ENCODE results near the gene COMP. TPM values are rescaled to one million over a fixed set of nuclear protein-coding genes. Genes with fewer than 3 reads are reported as not detected.
A peak's percentile ranks its signal among the peaks of the same experiment; 100 is the strongest.

COMP gene
- polyA plus RNA-seq, 6 donors from 2014 or later, result 0.36 TPM; not detected in 5

DNA sequence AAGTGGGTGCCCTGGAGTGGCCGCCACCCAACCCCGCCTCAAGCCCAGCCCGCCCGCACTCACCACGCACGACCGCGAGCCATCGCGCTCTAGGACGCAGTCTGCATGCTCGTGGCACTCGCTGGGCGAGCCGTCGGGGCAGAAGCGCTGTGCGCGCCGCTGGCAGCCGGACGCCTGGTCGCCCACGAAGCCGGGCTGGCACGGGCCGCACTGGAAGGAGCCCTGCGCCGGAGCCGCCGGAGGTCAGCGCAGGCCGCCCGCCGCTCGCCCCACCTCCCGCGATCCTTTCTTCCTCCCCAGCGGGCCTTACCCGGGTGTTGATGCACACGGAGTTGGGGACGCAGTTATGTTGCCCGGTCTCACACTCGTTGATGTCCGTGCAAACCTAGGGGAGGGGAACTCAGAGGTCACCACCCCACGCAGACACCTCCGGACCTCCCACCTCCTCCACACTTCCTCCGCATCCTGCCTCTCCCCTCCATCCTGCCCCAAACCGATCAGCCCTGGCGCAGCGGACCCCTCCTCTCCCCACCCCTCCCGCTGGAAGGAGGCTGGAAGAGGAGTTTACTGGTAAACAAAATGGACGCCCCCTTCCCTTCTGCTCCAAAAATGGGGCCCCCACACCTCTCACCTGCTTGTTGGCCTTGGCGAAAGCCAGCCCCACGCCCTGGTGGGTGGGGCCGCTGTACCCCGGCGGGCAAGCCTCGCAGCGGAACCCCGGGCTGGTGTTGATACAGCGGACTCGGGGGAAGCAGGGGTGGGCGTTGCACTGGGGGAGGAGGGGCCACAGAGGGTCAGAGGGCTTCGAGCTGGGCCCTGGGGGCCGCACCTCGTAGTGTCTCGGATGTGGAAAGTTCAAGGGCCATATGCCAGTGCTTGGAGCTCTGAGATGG lies 2.3 kb downstream of the COMP start:
- peaks cover 37 to 88% (median 79%) of the 10 kb centered on the region in 3 donors for H3K27me3 Mint-ChIP-seq
- peaks cover 0 to 8% (median 0%) of the 10 kb centered on the region in 7 donors for H3K9me3 Mint-ChIP-seq
- no peak for DNase-seq
- H3K4me1 Mint-ChIP-seq, result peaks cover 47 to 62% (median 53%) of the 10 kb centered on the region in 3 donors
- peak overlapping the region in 4 of 6 donors; percentile 61 to 79 (median 66) for H3K27ac Mint-ChIP-seq
- peak overlapping the region; percentile 77 to 95 (median 91) for H3K4me3 Mint-ChIP-seq
- H3K36me3 Mint-ChIP-seq, result peaks cover 0 to 9% of the 10 kb centered on the region in 2 donors
- ATAC-seq (ENCODE audit: low read depth in 2 of 2), result no peak

DNA sequence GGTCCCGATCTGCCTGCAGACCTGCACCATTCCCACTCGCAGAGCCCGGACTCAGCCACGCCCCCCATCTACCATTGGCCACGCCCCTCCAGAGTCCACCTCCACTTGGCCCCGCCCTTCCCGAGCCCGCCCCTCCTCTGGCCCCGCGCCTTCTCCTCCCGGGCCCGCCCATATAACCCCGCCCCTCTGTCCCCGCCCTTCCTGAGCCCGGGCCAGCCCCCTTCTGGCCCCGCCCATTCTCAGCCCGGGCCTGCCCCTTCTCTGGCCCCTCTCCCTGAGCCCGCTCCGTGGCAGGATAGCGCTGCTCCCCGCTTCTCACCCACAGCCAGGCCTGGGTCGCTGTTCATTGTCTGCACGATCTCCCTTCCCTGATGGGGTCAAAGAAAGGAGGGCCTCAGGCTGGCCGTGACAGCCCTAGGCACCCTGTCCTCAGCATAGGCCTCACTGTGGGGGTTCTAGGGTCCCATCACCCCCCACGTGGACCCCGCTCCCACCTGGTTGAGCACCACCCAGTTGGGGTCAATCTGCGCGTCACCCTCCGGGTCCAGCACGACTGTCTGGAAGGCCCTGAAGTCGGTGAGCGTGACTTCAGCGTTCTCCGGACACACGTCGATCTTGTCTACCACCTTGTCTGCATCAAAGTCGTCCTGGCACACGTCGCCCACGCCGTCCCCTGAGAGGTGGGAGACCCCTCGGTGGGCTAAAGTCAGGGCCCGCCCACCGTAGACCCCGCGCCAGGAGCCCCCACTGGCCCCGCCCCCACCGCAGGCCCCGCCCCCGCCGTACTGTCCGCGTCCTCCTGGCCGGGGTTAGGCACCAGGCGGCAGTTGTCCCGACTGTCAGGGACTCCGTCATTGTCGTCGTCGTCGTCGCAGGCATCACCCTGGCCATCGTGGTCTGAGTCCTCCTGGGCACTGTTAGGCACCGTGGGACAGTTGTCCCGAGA lies 5.7 kb downstream of the COMP start:
- Mint-ChIP-seq H3K36me3 (peaks cover 0 to 6% of the 10 kb centered on the region in 2 donors), H3K9me3 (peaks cover 0 to 2% (median 0%) of the 10 kb centered on the region in 7 donors), H3K27ac (peak overlapping the region in 1 of 6 donors; percentile 74), H3K4me3 (peak overlapping the region; percentile 8 to 70 (median 60)), H3K4me1 (peaks cover 49 to 66% (median 54%) of the 10 kb centered on the region in 3 donors), H3K27me3 (peaks cover 24 to 63% (median 62%) of the 10 kb centered on the region in 3 donors)
- DNase-seq (peak; percentile 24), ATAC-seq (ENCODE audit: low read depth in 2 of 2) (peak; percentile 36 to 44)

DNA sequence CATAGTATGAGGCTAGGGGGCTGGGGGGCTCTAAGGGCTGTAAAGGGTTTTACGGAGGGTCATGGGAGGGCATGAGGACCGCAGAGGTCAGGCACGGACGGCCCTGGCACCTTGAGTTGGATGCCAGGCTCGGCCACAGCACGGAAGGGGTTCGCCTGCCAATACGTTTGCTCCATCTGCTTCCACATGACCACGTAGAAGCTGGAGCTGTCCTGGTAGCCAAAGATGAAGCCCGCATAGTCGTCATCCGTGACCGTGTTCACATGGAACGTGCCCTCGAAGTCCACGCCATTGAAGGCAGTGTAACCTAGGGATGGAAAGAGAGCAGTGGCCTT lies 6.4 kb downstream of the COMP start:
- H3K36me3 Mint-ChIP-seq, result no peaks in the 10 kb centered on the region
- H3K9me3 Mint-ChIP-seq, result peaks cover 0 to 1% (median 0%) of the 10 kb centered on the region in 7 donors
- ATAC-seq (ENCODE audit: low read depth in 2 of 2) (no peak), DNase-seq (no peak)
- H3K4me1 Mint-ChIP-seq, result peaks cover 42 to 59% (median 49%) of the 10 kb centered on the region in 3 donors
- peak overlapping the region in 1 of 8 donors; percentile 23 for H3K4me3 Mint-ChIP-seq
- peaks cover 19 to 56% (median 55%) of the 10 kb centered on the region in 3 donors for H3K27me3 Mint-ChIP-seq
- H3K27ac Mint-ChIP-seq, result peak overlapping the region in 2 of 6 donors; percentile 21 to 44

DNA sequence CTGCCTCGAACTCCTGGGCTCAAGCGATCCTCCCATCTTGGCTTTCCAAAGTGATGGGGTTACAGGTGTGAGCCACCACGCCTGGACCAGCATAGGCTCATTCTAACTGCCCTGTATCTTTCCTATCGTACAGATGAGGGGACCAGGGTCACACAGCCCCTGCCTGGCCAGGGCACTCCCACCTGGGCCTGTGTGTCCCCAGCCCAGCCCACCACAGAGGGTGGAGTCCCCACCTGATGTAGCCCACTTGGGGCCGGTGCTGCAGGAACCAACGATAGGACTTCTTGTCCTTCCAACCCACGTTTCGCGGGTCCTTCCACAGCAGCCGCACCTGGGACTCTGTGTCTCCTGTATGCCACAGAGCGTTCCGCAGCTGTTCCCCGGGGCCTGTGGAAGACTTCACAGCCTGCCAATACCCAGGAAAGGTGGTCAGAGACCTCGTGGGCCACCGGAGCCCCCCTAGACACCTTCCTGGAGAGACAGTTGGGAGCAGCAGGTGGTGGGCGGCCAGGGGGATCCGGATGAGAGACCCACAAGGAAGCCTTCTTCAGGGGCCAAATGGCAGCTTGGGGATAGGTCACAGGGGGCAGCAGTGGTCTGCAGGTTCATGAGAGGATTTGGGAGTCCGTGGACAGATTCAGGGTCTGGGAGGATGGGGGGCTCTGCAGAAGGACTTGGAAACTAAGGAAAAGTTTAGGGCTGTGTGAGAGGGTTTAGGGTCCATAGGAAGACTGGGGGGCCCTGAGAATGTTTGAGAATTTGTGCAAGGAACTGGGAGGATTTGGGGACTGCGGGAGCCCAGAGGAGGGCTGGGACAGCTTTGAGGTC lies 6.9 kb downstream of the COMP start:
- Mint-ChIP-seq H3K9me3 (peaks cover 0 to 1% (median 0%) of the 10 kb centered on the region in 7 donors), H3K4me3 (peak overlapping the region in 2 of 8 donors; percentile 23 to 30), H3K27me3 (peaks cover 16 to 51% (median 49%) of the 10 kb centered on the region in 3 donors), H3K4me1 (peaks cover 37 to 54% (median 43%) of the 10 kb centered on the region in 3 donors), H3K27ac (peak overlapping the region in 2 of 6 donors; percentile 21 to 41), H3K36me3 (no peaks in the 10 kb centered on the region)
- ATAC-seq (ENCODE audit: low read depth in 2 of 2) (no peak), DNase-seq (no peak)

DNA sequence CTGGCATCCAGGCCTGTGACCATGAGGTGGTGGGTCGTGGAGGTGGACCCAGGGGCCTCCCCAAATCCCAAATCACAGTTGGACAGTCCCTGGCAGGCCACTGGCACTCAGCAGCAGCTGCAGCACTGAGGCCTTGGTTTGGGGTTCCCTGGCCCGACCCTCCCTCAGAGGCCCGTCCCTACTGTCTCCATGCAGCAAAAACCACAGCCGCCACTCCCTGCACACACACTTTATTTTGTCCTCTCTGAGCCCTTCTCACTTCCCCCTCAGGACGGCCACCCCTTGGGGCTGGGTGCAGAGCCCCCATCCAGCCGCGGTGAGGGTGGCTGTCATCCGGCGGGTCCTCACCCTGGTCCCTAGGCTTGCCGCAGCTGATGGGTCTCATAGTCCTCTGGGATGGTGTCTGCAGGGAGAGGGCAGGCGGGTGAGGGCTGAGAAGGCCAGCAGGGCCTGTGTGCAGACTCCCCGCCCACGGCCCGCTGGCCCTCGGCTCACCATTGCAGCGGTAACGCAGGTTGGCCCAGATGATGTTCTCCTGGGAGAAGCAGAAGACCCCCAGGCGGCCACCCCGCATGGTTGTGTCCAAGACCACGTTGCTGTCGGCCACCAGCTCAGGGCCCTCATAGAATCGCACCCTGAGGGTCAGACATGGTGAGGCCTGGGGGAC lies 8.4 kb downstream of the COMP start:
- Mint-ChIP-seq H3K36me3 (no peaks in the 10 kb centered on the region), H3K27ac (peak overlapping the region in 2 of 6 donors; percentile 79 to 83), H3K27me3 (peaks cover 13 to 38% (median 36%) of the 10 kb centered on the region in 3 donors), H3K4me3 (no peak overlapping the region), H3K9me3 (peaks cover 0 to 1% (median 0%) of the 10 kb centered on the region in 7 donors), H3K4me1 (peaks cover 30 to 42% (median 34%) of the 10 kb centered on the region in 3 donors)
- DNase-seq, result no peak
- ATAC-seq (ENCODE audit: low read depth in 2 of 2), result no peak

DNA sequence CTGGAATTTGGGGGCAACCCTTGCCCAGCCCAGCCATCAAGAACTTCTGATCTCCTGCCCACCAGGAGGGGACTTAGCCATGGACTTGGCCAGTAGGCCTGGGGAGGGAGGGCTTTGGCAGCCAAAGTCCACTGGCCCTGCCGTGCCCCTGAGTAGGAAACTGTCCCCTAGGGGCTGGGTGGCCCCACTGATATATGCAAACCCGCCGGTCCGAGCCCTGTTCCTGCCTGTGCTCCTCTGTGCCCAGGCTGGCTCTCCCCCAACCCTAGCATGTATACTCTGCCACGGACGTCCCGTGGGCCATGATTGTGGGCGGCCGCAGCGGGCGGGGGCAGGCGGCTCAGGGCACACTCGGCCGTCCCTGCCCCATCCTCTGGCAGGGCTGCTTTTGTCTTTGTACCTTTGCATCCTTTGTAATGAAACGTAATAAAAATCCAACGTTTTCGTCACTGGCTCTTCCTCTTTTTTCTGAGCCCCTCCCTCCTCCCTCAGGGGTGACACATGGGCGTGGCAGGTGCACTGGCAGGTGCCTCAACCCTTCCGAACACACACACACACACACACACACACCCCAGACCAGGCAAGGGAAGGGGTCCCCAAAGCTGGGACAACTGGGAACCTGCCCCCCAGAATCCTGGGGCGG lies 9.1 kb downstream of the COMP start:
- no peak overlapping the region for H3K4me3 Mint-ChIP-seq
- H3K27me3 Mint-ChIP-seq, result peaks cover 6 to 31% (median 29%) of the 10 kb centered on the region in 3 donors
- ATAC-seq (ENCODE audit: low read depth in 2 of 2) (peak; percentile 33 to 48), DNase-seq (no peak)
- H3K27ac Mint-ChIP-seq, result peak overlapping the region in 2 of 6 donors; percentile 79
- H3K9me3 Mint-ChIP-seq, result peaks cover 0 to 1% (median 0%) of the 10 kb centered on the region in 7 donors
- no peaks in the 10 kb centered on the region for H3K36me3 Mint-ChIP-seq
- peaks cover 23 to 35% (median 27%) of the 10 kb centered on the region in 3 donors for H3K4me1 Mint-ChIP-seq

DNA sequence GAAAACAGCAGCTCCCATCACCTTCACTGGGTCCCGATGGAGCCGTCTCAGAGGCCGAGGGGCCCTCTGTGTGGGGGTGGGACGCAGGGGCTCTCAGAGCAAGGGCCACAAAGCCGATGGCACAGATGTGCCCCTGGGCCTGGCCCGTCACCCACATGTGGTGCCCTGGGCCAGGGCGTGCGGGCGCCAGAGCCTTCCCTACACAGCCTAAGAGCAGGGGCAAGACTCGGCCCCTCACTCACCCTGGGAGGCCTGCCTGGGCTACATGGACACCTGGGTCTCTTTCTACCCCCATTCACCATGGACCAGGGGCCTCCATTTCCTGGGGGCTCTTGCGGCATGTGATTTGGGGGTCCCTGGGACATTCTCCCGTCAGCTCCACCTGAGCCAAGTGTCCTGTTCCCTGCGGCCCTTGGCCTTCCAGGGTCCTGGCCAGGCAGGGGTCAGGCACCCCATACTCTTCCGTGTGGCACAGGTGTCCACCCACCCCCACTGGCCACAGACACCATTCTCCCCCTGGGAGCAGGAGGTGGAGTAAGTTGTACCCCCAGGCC lies 10.0 kb downstream of the COMP start:
- Mint-ChIP-seq H3K27me3 (peaks cover 3 to 22% (median 22%) of the 10 kb centered on the region in 3 donors), H3K4me3 (no peak overlapping the region), H3K9me3 (peaks cover 0 to 1% (median 0%) of the 10 kb centered on the region in 7 donors), H3K27ac (no peak overlapping the region), H3K36me3 (no peaks in the 10 kb centered on the region), H3K4me1 (peaks cover 23 to 32% (median 23%) of the 10 kb centered on the region in 3 donors)
- ATAC-seq (ENCODE audit: low read depth in 2 of 2) (no peak), DNase-seq (no peak)

DNA sequence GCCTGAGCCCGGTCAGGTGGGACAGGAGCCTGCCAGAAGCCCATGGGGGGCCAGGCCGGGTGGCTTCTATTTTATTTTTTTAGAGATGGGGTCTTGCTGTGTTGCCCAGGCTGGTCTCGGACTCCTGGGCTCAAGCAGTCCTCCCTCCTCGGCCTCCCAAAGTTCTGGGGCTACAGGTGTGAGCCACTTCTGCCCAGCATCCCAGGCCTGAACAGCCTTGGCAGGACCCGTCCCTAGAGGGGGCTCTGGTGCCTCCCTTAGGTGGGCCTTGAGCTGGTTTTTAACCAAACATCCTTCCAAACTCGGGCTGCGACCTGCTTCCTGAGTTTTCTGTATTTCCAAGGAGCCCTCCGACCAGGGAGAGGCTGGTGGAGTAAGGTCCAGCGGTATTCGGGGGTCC lies 10.5 kb downstream of the COMP start:
- H3K4me1 Mint-ChIP-seq, result peaks cover 18 to 28% (median 19%) of the 10 kb centered on the region in 3 donors
- peaks cover 0 to 1% (median 0%) of the 10 kb centered on the region in 7 donors for H3K9me3 Mint-ChIP-seq
- H3K27me3 Mint-ChIP-seq, result peaks cover 0 to 17% (median 17%) of the 10 kb centered on the region in 3 donors
- ATAC-seq (ENCODE audit: low read depth in 2 of 2) (no peak), DNase-seq (no peak)
- no peaks in the 10 kb centered on the region for H3K36me3 Mint-ChIP-seq
- H3K27ac Mint-ChIP-seq, result no peak overlapping the region
- H3K4me3 Mint-ChIP-seq, result no peak overlapping the region

DNA sequence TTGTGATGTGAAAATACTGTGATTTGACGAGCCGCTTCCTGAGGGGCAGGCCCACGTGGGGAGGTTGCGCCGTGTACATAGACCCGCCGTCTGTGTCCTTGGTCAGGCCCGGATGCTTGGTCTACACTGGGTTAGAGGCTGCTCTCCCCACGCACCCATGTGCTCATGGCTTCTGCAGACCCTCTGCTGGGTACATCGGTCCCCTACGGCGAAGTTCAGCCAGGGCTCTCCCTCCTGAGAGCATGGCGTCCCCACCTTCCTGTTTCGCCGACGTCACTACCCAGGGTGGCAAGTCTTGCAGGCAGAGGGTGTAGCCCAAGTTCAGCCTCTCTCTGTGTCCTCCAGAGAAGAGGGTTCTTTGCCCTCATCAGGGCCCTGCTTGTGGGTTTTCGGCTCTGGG lies 11.0 kb downstream of the COMP start:
- ATAC-seq (ENCODE audit: low read depth in 2 of 2) (no peak), DNase-seq (no peak)
- no peaks in the 10 kb centered on the region for H3K36me3 Mint-ChIP-seq
- H3K27me3 Mint-ChIP-seq, result peaks cover 0 to 12% (median 12%) of the 10 kb centered on the region in 3 donors
- H3K4me1 Mint-ChIP-seq, result peaks cover 14 to 22% (median 15%) of the 10 kb centered on the region in 3 donors
- H3K9me3 Mint-ChIP-seq, result no peaks in the 10 kb centered on the region
- H3K4me3 Mint-ChIP-seq, result no peak overlapping the region
- no peak overlapping the region for H3K27ac Mint-ChIP-seq

DNA sequence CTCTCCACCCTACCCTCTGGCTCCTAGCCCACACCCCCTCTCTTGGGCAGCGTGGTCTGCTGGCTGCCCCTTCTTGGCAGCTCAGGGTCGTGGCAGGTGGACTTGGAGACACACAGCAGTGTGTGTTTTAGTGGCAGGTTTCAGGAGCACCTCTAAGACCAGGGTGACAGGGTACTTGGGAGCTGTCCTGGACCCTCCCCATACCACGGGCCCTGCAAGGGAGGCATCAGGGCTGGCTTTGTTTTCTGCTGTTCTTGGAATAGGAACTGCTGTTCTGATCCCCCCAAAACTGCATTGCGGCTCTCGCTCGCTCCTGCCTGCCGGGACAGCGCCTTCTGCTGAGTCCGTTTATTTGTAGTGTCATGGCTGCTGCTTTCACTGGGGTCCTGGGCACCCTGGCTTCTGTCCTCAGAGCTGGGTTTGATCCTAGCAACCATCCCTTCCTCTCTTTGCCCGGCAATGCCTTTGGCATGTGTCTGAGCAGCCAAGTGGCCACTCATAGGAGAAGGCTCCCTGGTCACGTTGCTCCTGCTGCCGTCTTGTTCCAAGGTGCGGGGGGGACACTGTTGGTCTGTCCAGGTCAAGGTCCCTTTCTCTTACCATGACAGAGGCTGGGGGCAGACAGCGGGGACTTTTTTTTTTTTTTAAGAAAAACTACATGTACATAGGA lies 12.1 kb downstream of the COMP start:
- no peak for ATAC-seq (ENCODE audit: low read depth in 2 of 2)
- no peak for DNase-seq
- Mint-ChIP-seq H3K27ac (peak overlapping the region in 1 of 6 donors; percentile 36), H3K4me1 (peaks cover 6 to 12% (median 12%) of the 10 kb centered on the region in 3 donors), H3K9me3 (no peaks in the 10 kb centered on the region), H3K4me3 (no peak overlapping the region), H3K27me3 (peaks cover 0 to under 1% (median under 1%) of the 10 kb centered on the region in 3 donors), H3K36me3 (no peaks in the 10 kb centered on the region)

DNA sequence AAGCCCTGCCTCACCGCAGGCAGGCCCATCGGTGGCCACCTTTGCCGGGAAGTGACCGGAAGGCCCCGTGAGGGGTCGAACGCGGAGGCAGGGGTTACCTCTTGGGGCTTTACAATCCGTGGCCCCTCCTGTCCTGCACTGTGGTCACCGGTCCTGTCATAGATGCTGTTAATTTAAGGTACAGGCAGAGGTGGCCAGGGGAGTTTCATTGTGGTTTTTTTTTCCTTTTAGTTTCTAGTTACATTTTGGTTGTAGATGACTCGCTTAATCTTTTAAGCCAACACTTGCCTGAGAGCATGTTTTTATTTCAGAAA lies 13.1 kb downstream of the COMP start:
- Mint-ChIP-seq H3K36me3 (no peaks in the 10 kb centered on the region), H3K27ac (no peak overlapping the region), H3K4me1 (peaks cover 6 to 13% (median 12%) of the 10 kb centered on the region in 3 donors), H3K27me3 (no peaks in the 10 kb centered on the region), H3K9me3 (no peaks in the 10 kb centered on the region), H3K4me3 (no peak overlapping the region)
- ATAC-seq (ENCODE audit: low read depth in 2 of 2) (no peak), DNase-seq (no peak)

All from naive B cell (primary cell).